GM12891 (cell line): ENCODE data around the gene PBXIP1.

Experiments used
- PAX5 ChIP-seq: IDR thresholded peaks from 2 replicates; pipeline ENCODE4 v1.6.1; 2011; ENCODE audit warnings: low read length, moderate library complexity, mild to moderate bottlenecking; ENCODE audit not compliant: insufficient read depth, severe bottlenecking
- POLR2A ChIP-seq: IDR thresholded peaks from 2 replicates; pipeline ENCODE4 v1.6.1; 2011; ENCODE audit warnings: low read depth, low read length, control low read depth
- POLR2AphosphoS5 ChIP-seq: IDR thresholded peaks from 2 replicates; pipeline ENCODE4 v1.6.1; 2011; ENCODE audit warnings: low read depth, low read length, control low read depth
- SPI1 ChIP-seq: IDR thresholded peaks from 2 replicates; pipeline ENCODE4 v1.6.1; 2011; ENCODE audit warnings: low read depth, low read length, control low read depth
- TAF1 ChIP-seq: IDR thresholded peaks from 2 replicates; pipeline ENCODE4 v1.6.1; 2011; ENCODE audit warnings: low read depth, low read length, control low read depth

DNA sequence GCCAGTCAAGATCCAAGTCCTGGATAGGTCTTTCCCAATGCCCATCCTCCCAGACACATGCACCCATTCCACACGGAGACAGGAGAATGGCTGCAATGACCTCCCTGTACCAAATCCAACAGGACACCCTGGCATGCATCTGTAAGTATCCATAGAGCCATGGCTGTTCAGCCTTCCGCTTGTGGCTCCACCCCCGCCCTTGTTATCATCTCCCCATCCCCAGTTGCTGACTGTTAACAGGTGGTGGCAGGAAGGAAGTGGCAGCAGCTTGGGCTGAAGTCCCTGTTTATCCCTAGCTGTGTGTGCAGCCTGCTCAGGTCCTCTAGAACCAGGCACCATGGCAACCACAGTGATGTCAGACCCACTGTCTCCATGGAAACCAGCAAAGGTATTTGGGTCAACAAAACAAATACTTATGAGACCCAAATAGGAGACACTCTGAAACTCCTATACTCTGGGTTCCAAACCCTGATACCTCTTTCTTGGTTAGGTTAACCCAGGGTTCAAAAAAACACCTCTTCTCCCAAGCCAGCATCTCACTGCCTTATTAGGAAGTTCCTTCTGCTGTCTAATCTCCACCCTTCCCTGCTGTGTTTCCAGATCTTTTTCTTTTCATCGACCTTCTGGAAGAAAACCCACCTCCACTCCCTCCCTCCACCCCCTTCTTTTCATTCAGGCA lies 721 bp downstream of the PBXIP1 start:
- no peak; the same call in 1 of the 2 replicates for TF ChIP-seq POLR2A
- no peak for TF ChIP-seq POLR2AphosphoS5
- no peak for TF ChIP-seq TAF1
- TF ChIP-seq SPI1, result peak; percentile 69
- TF ChIP-seq PAX5, result no peak
